Stimulated activated CD4-positive, alpha-beta T cell treated with anti-CD3 and anti-CD28 coated beads, Interleukin-15, amount 100 ng/mL, for 1 hour (primary cell): ENCODE data around the gene PTGER4.

Experiments used
- DNase-seq, 2 donors: peaks; one replicate each; pipeline ENCODE4 v3.0.0-alpha.2; 2020; ENCODE audit warnings: low read depth in 1 of 2, low spot score in 1 of 2

The PTGER4 gene

DNA sequence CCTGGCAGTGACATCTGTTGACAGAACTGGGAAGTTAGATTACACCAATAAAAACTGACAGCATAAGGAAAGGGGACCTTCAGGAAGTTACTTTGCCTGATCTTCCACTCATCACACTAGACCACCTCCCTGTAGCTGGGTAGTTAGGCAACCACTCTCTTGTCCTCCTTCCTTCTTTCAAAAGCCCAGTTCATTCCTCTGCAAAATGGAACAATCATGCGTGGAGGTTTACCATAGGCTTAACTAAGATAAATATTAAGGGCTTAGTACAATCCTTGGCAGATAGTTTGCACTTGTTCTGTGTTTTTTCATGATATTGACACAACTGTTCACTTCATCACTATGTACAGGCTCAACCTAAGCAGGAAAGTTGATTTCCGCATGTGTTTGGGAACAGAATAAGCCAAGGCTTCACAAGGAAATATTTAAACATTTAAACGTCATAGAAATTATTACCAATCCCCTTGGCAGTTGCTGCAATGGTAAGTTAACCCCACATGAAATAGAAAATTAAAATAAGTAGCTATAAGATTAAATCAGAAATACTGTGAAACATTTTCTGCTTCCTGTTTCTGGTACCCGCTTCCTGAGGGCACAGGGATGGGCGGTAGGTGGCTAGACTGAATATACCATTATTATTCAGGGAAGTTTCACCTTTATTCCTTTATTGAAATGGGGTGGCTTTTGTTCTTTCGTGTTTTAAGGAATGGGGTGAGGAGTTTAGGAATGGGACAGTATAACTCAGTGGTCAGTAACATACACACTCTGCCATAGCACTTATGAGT, 9.9 kb upstream of the PTGER4 start:
- no peak for DNase-seq

DNA sequence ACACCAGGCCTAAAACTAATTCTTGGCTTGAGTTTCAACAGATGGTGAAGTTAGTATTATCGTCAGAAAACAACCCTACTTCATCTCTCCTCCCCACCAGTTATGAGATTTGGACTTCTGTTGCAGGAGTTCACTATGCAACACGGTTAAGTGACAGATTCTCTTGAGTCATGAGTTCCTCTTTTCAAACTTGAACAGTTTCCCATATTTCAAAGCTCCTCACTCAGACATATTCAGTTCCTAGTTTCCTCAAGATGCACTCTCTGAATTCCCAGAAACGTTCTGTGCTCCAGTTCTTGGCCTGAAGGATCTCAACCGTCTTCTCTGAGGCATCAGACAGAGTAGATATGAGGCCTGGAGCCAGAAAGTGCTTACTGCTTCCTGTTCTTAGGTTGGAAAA, 7.3 kb upstream of the PTGER4 start:
- no peak for DNase-seq

GRCh38 chr5:40674661-40675235, 5.0 kb upstream of the PTGER4 start:
- no peak for DNase-seq

- no peak for DNase-seq
Observed at GRCh38 chr5:40675396-40676133, 4.2 kb upstream of the PTGER4 start.

DNA sequence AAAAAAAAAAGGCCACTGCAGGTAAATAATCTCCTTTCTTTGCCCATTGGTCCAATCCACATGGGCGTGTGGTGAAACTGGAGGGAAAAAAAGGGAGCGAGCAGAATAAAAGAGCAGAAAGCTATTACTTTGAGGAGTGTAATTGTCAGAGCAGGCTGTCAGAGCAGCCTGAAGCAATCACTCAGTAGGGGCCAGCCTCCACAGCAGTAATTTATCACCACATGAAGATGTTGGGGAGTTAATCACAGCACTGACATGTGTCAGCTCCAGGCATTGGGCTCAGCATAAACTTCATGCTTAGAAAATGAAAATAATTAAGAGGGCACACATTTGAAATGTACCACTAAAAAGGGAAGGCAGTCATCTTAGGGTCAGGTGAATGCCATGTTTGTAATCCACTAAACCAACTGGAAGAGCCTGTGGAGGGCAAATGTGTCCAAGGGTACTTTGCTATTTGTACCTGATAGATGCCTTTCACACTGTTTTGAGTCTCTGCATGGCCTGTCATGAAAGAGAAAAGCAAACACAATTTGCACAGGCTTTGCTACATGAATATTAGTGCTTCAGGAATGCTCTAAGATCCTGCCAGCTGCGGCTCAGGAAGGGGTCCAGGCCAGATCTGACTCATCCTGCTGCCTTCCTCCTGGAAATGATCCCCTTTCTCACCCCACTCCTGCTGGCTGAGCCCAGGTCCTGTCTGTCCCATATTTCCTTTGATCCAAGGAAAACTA, 2.9 kb upstream of the PTGER4 start:
- no peak for DNase-seq

GRCh38 chr5:40677456-40677855, 2.3 kb upstream of the PTGER4 start:
- DNase-seq = no peak

DNA sequence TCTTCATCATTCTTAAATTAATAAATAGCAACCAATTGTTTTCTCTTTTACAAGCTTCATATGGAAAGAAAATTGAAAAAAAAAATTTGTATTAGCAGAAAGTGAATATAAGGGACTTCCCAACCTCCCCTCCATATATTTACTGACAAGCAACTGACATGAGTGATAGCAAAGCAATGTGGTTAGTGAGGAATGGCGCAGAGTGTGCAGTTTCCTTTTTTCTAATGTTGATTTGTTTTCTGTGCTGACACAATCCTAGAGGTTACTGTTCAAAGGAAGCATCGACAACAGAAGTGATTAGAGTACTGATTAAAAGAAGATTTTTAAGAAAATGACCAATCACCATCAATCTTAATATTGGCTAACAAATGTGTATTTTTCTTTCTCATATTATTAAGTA, 1.7 kb upstream of the PTGER4 start:
- no peak for DNase-seq

GRCh38 chr5:40678460-40679147, 1.1 kb upstream of the PTGER4 start:
- DNase-seq = no peak

DNA sequence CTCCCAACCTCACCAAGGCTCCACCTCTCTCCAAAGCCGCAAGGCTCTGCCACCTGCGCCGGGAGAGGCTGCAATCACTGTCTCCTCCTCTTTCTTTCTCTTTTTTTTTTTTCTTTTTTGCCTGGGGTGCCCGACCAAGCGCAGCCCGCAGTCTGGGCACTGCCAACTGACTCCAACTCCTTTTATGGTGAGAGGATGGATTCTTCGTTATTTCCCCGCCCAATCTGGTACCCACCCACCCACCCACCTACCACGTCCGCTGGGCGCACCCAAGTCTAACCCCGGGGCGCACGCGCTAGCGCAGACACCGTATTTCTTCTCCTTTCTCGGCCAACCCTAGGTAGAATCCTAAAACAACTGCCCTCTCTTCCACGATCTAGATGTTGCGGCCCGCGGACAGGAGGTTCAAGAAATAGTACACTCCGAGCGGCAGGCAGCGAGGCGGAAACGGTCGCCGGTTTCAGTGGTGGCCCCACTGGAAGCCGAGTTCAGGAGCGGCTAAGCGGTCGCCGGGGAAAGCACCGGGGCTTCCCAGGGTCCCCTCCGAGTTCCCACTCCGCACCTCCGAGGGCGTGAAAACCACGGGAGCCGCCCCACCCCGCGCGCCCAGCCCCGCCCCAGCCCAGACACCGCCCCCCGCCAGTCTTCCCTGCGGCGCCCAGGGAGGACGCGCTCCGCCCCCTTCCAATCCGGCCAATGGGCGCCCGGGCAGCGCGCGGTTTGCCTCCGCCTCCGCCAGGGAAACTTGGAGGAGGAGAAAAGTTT, 385 bp upstream of the PTGER4 start:
- DNase-seq = peak; percentile 85 to 86

- DNase-seq = peak in 1 of 2 donors; percentile 23
Observed at GRCh38 chr5:40680741-40681362, 1.1 kb downstream of the PTGER4 start.

DNA sequence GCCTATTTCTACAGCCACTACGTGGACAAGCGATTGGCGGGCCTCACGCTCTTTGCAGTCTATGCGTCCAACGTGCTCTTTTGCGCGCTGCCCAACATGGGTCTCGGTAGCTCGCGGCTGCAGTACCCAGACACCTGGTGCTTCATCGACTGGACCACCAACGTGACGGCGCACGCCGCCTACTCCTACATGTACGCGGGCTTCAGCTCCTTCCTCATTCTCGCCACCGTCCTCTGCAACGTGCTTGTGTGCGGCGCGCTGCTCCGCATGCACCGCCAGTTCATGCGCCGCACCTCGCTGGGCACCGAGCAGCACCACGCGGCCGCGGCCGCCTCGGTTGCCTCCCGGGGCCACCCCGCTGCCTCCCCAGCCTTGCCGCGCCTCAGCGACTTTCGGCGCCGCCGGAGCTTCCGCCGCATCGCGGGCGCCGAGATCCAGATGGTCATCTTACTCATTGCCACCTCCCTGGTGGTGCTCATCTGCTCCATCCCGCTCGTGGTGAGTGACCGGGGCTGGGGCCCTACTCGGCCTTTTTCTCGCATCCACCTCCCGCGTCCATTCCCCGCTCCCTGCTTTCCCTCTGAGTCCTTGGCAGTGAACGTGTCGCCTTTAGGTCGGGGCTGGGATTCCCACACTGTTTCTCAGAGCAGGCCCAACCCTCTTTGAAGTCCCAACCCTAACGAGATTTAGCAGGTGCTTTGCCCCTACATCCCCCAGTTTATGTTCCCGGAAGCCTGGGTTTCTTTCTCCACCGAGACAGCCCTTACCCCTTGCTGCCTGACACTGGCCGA, 1.8 kb downstream of the PTGER4 start:
- DNase-seq = peak in 1 of 2 donors; percentile 22

DNA sequence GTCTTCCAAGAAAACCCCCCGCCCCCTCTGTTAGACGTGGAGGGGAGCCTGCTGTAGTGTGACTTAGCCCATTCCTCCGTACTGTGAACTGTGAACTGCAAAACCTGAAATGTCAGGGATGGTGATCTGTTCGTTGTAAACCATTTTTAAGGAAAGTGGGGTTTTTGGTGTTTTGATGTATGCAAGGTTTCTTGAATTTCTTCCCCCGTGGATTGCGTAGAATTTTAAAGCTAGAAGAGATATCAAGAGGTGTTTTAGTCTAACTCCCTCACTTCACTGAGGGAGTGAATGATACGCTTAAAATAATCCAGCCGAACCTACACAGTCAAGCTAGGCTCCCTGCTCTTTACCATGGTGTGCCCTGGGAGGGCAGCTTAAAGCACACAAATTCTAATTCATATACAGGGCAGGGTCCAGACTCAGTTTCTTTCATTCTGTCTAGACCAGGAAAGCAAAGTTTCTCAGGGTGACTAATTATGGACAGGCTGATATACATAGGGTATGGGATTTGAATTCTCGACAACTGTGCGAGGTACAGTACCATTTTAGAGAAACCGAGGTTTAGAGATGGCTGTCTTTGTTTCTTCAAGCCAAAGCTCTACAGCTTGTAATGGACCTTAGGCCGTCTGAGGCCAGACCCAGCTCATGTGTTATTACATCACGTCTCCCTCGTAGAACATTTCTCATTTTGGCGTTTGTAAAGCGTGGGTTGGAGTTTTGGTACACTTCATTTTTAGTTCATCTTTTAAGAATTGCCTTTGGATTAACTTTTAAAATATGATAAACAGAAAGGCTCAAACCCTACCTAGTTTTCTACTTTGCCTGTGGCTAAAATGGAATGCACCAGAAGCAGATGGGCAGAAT, 2.7 kb downstream of the PTGER4 start:
- DNase-seq = no peak

GRCh38 chr5:40683305-40683704, 3.6 kb downstream of the PTGER4 start:
- DNase-seq = no peak

DNA sequence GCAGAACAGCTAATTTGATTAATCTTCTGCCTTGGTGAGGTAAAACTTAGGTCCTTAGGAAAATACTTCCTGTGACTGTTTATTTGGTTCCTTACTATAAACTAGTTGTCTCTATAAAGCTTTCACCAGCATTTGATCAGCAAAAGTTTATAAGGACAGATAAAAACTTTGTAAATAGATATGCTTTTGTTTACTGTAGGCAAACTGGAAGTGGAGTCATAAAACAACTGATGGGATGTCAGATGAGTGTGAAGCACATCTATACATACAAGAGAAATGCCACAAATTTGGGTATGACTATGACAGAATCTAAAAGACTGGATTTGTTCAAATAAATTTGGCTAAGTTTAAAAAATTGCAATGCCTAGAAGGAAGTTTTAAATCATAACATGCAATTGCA, 5.5 kb downstream of the PTGER4 start:
- no peak for DNase-seq

DNA sequence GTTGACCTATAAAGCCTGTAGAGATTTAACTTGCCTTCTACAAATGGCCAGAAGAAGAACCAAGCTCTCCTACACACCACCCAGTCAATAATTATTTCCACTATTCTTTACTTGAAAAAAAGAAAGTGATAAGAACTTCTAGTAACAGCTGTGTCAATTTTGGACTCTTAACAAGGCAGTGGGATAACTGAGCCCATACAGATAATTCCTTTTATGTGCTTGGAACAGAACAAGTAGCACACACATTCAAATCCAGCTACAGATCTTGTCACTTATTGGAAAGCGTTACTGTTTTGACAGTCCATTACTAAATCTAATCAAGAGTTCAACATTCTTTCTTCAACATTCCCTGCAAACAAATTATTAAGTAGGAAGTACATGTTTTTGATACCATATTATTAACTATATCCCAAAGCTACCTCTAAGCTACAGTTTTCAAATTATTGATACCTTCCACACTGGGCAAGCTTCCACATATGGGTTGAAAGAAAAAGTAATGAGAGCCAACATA, 6.3 kb downstream of the PTGER4 start:
- no peak for DNase-seq

GRCh38 chr5:40687321-40687720, 7.6 kb downstream of the PTGER4 start:
- DNase-seq = no peak

GRCh38 chr5:40688127-40688761, 8.5 kb downstream of the PTGER4 start:
- peak; percentile 61 to 68 for DNase-seq
